Endothelial cell of umbilical vein (primary cell): Measurements from ENCODE around the gene CDK4. TPM values are rescaled to one million over a fixed set of nuclear protein-coding genes. Genes with fewer than 3 reads are reported as not detected.

ENCODE experiments used
- BruUV-seq: library from RNA; stranded (reverse); fragments of 400-500 nt; replicated peaks from 2 replicates; lab custom pipeline; 2021; lab: Mats Ljungman, UMichigan
- CTCF ChIA-PET: fragments of 300-600, 350-600 bp; sonication (Branson Sonifier 250); formaldehyde crosslinking; loops from one replicate; lab custom pipeline; 2021; ENCODE audit warnings: antibody characterized with exemption, inconsistent platforms; lab: Charles Lee
- POLR2A ChIA-PET: fragments of 300-600, 350-600 bp; sonication (Branson Sonifier 250); formaldehyde crosslinking; loops from one replicate; lab custom pipeline; 2021; ENCODE audit warnings: antibody characterized with exemption, inconsistent platforms; lab: Charles Lee
- DNase-seq: peaks from one replicate; pipeline ENCODE4 v3.0.0-alpha.2; 2011; ENCODE audit warnings: low read depth, low spot score
- FAIRE-seq: peaks from 2 replicates; lab custom pipeline; 2011; peaks lifted over from hg19 to GRCh38; lab: Jason Lieb, UNC
- H2AFZ ChIP-seq: 2 replicates; pipeline ENCODE4 v1.6.0; 2012; ENCODE audit warnings: low read depth, low read length, control low read depth, inconsistent platforms
- H3K27ac ChIP-seq: 2 replicates; pipeline ENCODE4 v1.5.1; 2011; ENCODE audit warnings: low read depth, mild to moderate bottlenecking, control low read depth, low read length, moderate library complexity; ENCODE audit not compliant: insufficient read depth
- H3K27me3 ChIP-seq, 2 experiments: 2 replicates each; pipeline versions ENCODE4 v1.6.0 to v1.6.1; 2011; ENCODE audit warnings: low read length in 2 of 2, mixed read lengths in 1 of 2; ENCODE audit not compliant: control insufficient read depth in 2 of 2, insufficient read depth in 2 of 2
- H3K36me3 ChIP-seq, 2 experiments: 2 replicates in 1 of 2; 3 replicates in 1 of 2; pipeline ENCODE4 v1.5.1; 2011; ENCODE audit warnings: low read length in 2 of 2, mild to moderate bottlenecking in 1 of 2, moderate library complexity in 1 of 2; ENCODE audit not compliant: control insufficient read depth in 2 of 2, insufficient read depth in 2 of 2; ENCODE audit errors: extremely low read depth in 1 of 2
- H3K4me1 ChIP-seq: 3 replicates; pipeline ENCODE4 v1.5.1; 2011; ENCODE audit warnings: mild to moderate bottlenecking, low read length; ENCODE audit not compliant: control insufficient read depth, insufficient read depth; ENCODE audit errors: extremely low read depth
- H3K4me2 ChIP-seq: 2 replicates; pipeline ENCODE4 v1.6.1; 2011; ENCODE audit warnings: low read length, control low read depth, mixed read lengths; ENCODE audit not compliant: insufficient read depth
- H3K4me3 ChIP-seq, 3 experiments: fragments of 200-600 bp in 1 of 3; sonication (generic), shearing (Covaris generic) in 1 of 3; replicated peaks in 1 of 3; 2 replicates each; pipeline ENCODE4 v1.5.1; 2011 to 2016; ENCODE audit warnings: control low read depth in 3 of 3, low read length in 3 of 3, mild to moderate bottlenecking in 2 of 3, inconsistent platforms in 1 of 3, low read depth in 1 of 3, moderate library complexity in 1 of 3; ENCODE audit not compliant: insufficient read depth in 1 of 3
- H3K79me2 ChIP-seq: 2 replicates; pipeline ENCODE4 v1.6.0; 2012; ENCODE audit warnings: low read length, inconsistent platforms; ENCODE audit not compliant: control insufficient read depth, insufficient read depth
- H3K9ac ChIP-seq: replicated peaks from 2 replicates; pipeline ENCODE3; 2011; ENCODE audit warnings: low read length, control low read depth; ENCODE audit not compliant: insufficient read depth; ENCODE audit errors: extremely low read depth
- H3K9me1 ChIP-seq: replicated peaks from 3 replicates; pipeline ENCODE4 v1.6.0; 2011; ENCODE audit warnings: mild to moderate bottlenecking, low read length; ENCODE audit not compliant: control insufficient read depth, insufficient read depth; ENCODE audit errors: extremely low read depth
- H3K9me3 ChIP-seq: replicated peaks from 2 replicates; pipeline ENCODE4 v1.5.1; 2012; ENCODE audit warnings: low read length, inconsistent platforms; ENCODE audit not compliant: control insufficient read depth, insufficient read depth
- H4K20me1 ChIP-seq: replicated peaks from 2 replicates; pipeline ENCODE3; 2011; ENCODE audit warnings: mild to moderate bottlenecking, low read length; ENCODE audit not compliant: control insufficient read depth, insufficient read depth; ENCODE audit errors: extremely low read depth
- EZH2 ChIP-seq: IDR thresholded peaks from 2 replicates; pipeline ENCODE4 v1.6.1; 2012; ENCODE audit warnings: borderline replicate concordance, low read depth, mild to moderate bottlenecking, moderate library complexity, low read length, inconsistent platforms; ENCODE audit not compliant: severe bottlenecking
- FOS ChIP-seq: IDR thresholded peaks from 2 replicates; pipeline ENCODE4 v1.6.1; 2011; ENCODE audit warnings: mild to moderate bottlenecking, low read length, moderate library complexity, borderline replicate concordance; ENCODE audit not compliant: insufficient read depth
- GATA2 ChIP-seq: IDR thresholded peaks from 2 replicates; pipeline ENCODE4 v1.7.0; 2011; ENCODE audit warnings: low read depth, mild to moderate bottlenecking, moderate library complexity, mixed read lengths, low read length; ENCODE audit not compliant: insufficient read length, insufficient read depth
- JUN ChIP-seq: IDR thresholded peaks from 2 replicates; pipeline ENCODE4 v1.6.1; 2011; ENCODE audit warnings: borderline replicate concordance, low read depth; ENCODE audit not compliant: insufficient read length, insufficient read depth
- MYC ChIP-seq: IDR thresholded peaks from one replicate; pipeline ENCODE4 v1.6.1; 2011; ENCODE audit warnings: mild to moderate bottlenecking, low read depth, low read length
- POLR2A ChIP-seq: IDR thresholded peaks from 2 replicates; pipeline ENCODE4 v1.6.1; 2012; ENCODE audit warnings: low read depth, mild to moderate bottlenecking, control low read depth, low read length
- POLR2AphosphoS5 ChIP-seq: IDR thresholded peaks from 2 replicates; pipeline ENCODE4 v1.6.1; 2012; ENCODE audit warnings: low read depth, mild to moderate bottlenecking, control low read depth, low read length, moderate library complexity; ENCODE audit not compliant: insufficient read depth
- dilution Hi-C: fragments of 300-500 bp; cut with MboI; formaldehyde crosslinking; loops from one replicate; pipeline ENCODE4 v1.15.0; 2019; ENCODE audit warnings: low sequenced_read_pairs; ENCODE audit not compliant: extremely low pct_ligation_motif_present
- intact Hi-C: fragments of 100-400 bp; cut with micrococcal nuclease; formaldehyde crosslinking; loops from one replicate; pipeline ENCODE4 v1.10.0; 2022
- polyA plus RNA-seq, 4 experiments: library from polyadenylated mRNA; depleted of rRNA in 3 of 4; stranded (reverse) in 3 of 4; unstranded in 1 of 4; fragments of >200 nt; gene quantifications; 2 replicates each; pipeline versions ENCODE4 v1.2.1 to v1.2.3, GENCODE V29; 2011 to 2012; ENCODE audit warnings: missing spikeins in 1 of 4
- total RNA-seq: library from RNA; stranded (reverse); gene quantifications from 2 replicates; pipeline ENCODE4 v1.2.3, GENCODE V29; 2021
- TF ChIP-seq, protein P1 (sequence below), 2 donors: IDR thresholded peaks; 1 replicate in 1 of 2; 2 replicates in 1 of 2; pipeline ENCODE4 v1.5.1; 2011; ENCODE audit warnings: low read length in 2 of 2, mild to moderate bottlenecking in 2 of 2, moderate library complexity in 2 of 2, control low read depth in 1 of 2, inconsistent platforms in 1 of 2, low read depth in 1 of 2; ENCODE audit not compliant: insufficient read depth in 1 of 2; ENCODE audit errors: extremely low read depth in 1 of 2
- TF ChIP-seq, protein P2 (sequence below): IDR thresholded peaks from 2 replicates; pipeline ENCODE4 v1.6.1; 2011; ENCODE audit not compliant: insufficient read depth, insufficient read length

CDK4 gene
- total and polyA plus RNA-seq, 2 donors (not counting 3 experiments of a cell fraction or from before 2014, with no cell fraction given), result 171 to 332 TPM

DNA sequence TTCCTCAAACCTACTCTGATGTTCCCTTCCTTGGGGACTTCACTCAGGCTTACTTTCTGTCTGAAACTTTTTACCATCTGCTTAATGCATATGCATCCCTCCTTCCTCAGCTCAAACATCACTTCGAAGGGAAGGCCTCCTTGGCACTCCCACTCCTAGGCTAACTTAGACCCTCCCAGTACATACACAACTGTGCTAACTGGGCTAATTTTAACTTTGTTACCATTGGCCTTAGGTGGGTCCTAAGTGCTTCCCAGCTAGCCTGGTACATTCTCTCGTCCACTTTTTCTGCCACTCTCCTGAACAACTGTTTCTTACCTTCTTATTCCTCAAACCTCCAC lies 24.1 kb upstream of the CDK4 start:
- TF ChIP-seq MYC (no peak), GATA2 (no peak), POLR2AphosphoS5 (no peak), EZH2 (no peak), POLR2A (no peak), JUN (no peak), FOS (no peak)
- TF ChIP-seq, protein P1, sequence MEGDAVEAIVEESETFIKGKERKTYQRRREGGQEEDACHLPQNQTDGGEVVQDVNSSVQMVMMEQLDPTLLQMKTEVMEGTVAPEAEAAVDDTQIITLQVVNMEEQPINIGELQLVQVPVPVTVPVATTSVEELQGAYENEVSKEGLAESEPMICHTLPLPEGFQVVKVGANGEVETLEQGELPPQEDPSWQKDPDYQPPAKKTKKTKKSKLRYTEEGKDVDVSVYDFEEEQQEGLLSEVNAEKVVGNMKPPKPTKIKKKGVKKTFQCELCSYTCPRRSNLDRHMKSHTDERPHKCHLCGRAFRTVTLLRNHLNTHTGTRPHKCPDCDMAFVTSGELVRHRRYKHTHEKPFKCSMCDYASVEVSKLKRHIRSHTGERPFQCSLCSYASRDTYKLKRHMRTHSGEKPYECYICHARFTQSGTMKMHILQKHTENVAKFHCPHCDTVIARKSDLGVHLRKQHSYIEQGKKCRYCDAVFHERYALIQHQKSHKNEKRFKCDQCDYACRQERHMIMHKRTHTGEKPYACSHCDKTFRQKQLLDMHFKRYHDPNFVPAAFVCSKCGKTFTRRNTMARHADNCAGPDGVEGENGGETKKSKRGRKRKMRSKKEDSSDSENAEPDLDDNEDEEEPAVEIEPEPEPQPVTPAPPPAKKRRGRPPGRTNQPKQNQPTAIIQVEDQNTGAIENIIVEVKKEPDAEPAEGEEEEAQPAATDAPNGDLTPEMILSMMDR (IDR thresholded peaks at IDR 0.05; ENCODE audit: extremely low read depth in 1 of 2, insufficient read depth in 1 of 2, low read depth in 1 of 2, low read length in 2 of 2), result no peak
- TF ChIP-seq, protein P2, sequence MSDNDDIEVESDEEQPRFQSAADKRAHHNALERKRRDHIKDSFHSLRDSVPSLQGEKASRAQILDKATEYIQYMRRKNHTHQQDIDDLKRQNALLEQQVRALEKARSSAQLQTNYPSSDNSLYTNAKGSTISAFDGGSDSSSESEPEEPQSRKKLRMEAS, result no peak
- dilution Hi-C loops (no loop called here), intact Hi-C loops (no loop called here)
- BruUV-seq, result no TSS peak
- ChIA-PET CTCF (interaction anchor here (3.0 kb wide), 1 partner anchor 19 kb away, joined by 7 read pairs; no protein-coding TSS in a partner anchor), POLR2A (no interaction called here)
- H3K27ac ChIP-seq, result no peak overlapping the region
- peaks cover 9% of the 10 kb centered on the region for H3K4me1 ChIP-seq
- FAIRE-seq (no peak), DNase-seq (no peak)
- H3K9me1 ChIP-seq, result no peaks in the 10 kb centered on the region
- H2AFZ ChIP-seq, result no peak overlapping the region
- H3K9ac ChIP-seq, result no peak overlapping the region
- H3K4me3 ChIP-seq, result no peak overlapping the region
- H3K27me3 ChIP-seq, result no peaks in the 10 kb centered on the region
- no peaks in the 10 kb centered on the region for H4K20me1 ChIP-seq
- peaks cover 2% of the 10 kb centered on the region for H3K79me2 ChIP-seq
- H3K9me3 ChIP-seq, result no peaks in the 10 kb centered on the region
- peaks cover 0 to 3% of the 10 kb centered on the region in 2 experiments for H3K36me3 ChIP-seq
- no peak overlapping the region for H3K4me2 ChIP-seq
